Adrenal gland (tissue), 12 donors: ENCODE measurements around the gene PLEKHA7. TPM values are rescaled to one million over a fixed set of nuclear protein-coding genes. Genes with fewer than 3 reads are reported as not detected.
A peak's percentile ranks its signal among the peaks of the same experiment; 100 is the strongest.

Source experiments
- DNase-seq, 7 donors: peaks; one replicate each; pipeline ENCODE4 v3.0.0-alpha.2; 2019 to 2020
- H3K27ac ChIP-seq, 5 donors: fragments of 200-600 bp; sonication (generic) in 4 of 5; 1 replicate in 3 of 5; 2 replicates in 2 of 5; pipeline versions ENCODE4 v1.5.1 to v1.8.0; 2016 to 2020; ENCODE audit warnings: mild to moderate bottlenecking in 1 of 5
- H3K27me3 ChIP-seq: fragments of 200-600 bp; 2 replicates; pipeline ENCODE4 v1.8.0; 2021
- H3K36me3 ChIP-seq, 2 donors: fragments of 200-600 bp; replicated peaks in 1 of 2; 1 replicate in 1 of 2; 2 replicates in 1 of 2; pipeline versions ENCODE4 v1.5.1 to v1.8.0; 2018 to 2022
- H3K4me1 ChIP-seq, 2 donors: fragments of 200-600 bp; replicated peaks in 1 of 2; 1 replicate in 1 of 2; 2 replicates in 1 of 2; pipeline versions ENCODE4 v1.5.1 to v1.8.0; 2018 to 2021
- H3K4me3 ChIP-seq, 4 donors: fragments of 200-600 bp; sonication (generic) in 3 of 4; one replicate each; pipeline ENCODE4 v1.5.1; 2016 to 2018
- H3K9me3 ChIP-seq, 3 donors: fragments of 200-600 bp; sonication (generic) in 1 of 3; replicated peaks in 1 of 3; 1 replicate in 2 of 3; 2 replicates in 1 of 3; pipeline versions ENCODE4 v1.5.1 to v1.8.0; 2016 to 2021
- CTCF ChIP-seq, 6 experiments: fragments of 450-650 bp in 4 of 6; fragments of 200-600 bp in 2 of 6; sonication (generic) in 1 of 6; IDR thresholded peaks; 1 replicate in 5 of 6; 2 replicates in 1 of 6; pipeline versions ENCODE4 v1.5.1 to v1.8.0; 2016 to 2021; ENCODE audit warnings: antibody characterized with exemption in 6 of 6, mild to moderate bottlenecking in 2 of 6, moderate library complexity in 1 of 6
- POLR2A ChIP-seq, 2 donors: fragments of 450-650 bp; IDR thresholded peaks; one replicate each; pipeline ENCODE4 v1.6.1; 2017; ENCODE audit warnings: antibody characterized with exemption in 2 of 2, mild to moderate bottlenecking in 2 of 2, moderate library complexity in 1 of 2
- WGBS, 4 donors: extraction: QIAGEN DNeasy Blood & Tissue Kit in 2 of 4; methylation state at CpG; one replicate each; pipeline versions ENCODE4 v1.1.5 to v1.1.7; 2013 to 2017; 5-methylcytosine and 5-hydroxymethylcytosine counted together
- intact Hi-C, 2 donors: fragments of 100-400 bp; cut with DNase I; formaldehyde crosslinking; loops; one replicate each; pipeline versions ENCODE4 v1.14.1 to v1.15.0; 2022 to 2023
- polyA plus RNA-seq, 3 donors: library from polyadenylated mRNA; stranded (reverse); fragments of 200-250 nt in 2 of 3; fragments of 350-450 nt in 1 of 3; fragmentation: Illumina TruSeq in 1 of 3; extraction: RNeasy Lipid Tissue Mini Kit (QIAGEN cat#74804) in 1 of 3; gene quantifications; one replicate each; pipeline ENCODE4 v1.2.3, GENCODE V29; 2013 to 2014
- total RNA-seq, 9 donors: library from RNA; depleted of rRNA in 4 of 9; stranded (reverse); fragments of >200 nt in 4 of 9; fragments of 120-200 nt in 1 of 9; fragmentation: NEBNext Ultra II Directional in 1 of 9; extraction: Animal tissue kit (Norgen Biotek cat#: 25700) in 1 of 9; gene quantifications; one replicate each; pipeline versions ENCODE4 v1.1.0 to v1.2.4, GENCODE V29; 2013 to 2023
- donor health status: healthy with polysubstance abuse.
- donor health status: Bipolar disorder and iron deficiency.
- donor health status: DM: yes; HTN: yes; CAD: no.
- donor health status: DM: no; HTN: no; CAD: no.
- donor health status: DM: no; HTN: no; CAD: no.
- donor health status: DM: yes; HTN: yes; CAD: no.

Gene PLEKHA7
- total and polyA plus RNA-seq, 12 donors = 0.54 to 23.7 (median 2.7) TPM

DNA sequence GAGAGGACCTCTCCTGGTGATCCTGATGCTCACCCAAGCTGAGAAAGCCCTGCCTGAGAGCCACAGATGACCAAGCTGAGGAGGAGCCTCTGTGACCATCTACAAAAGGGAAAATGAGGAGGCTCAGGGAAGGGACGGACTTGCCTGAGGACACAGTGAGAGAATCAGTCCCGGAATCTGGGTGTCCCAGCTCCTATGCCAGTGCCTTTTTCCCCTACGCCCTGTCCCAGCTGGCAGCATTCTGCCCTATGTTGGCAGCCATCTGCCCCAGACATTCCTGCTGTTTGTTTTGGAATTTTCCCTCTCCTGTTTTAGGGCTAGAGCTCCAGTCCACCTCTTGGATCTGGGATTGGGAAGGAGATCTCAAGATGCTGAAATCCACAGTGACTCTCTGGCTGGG lies 221.2 kb downstream of the PLEKHA7 start:
- H3K27ac ChIP-seq = peak overlapping the region in 1 of 5 donors; percentile 12
- no peak for DNase-seq

GRCh38 chr11:16792426-16792825 lies 221.8 kb downstream of the PLEKHA7 start:
- intact Hi-C loops = no loop called here
- H3K4me1 ChIP-seq = peaks cover 4 to 15% of the 10 kb centered on the region in 2 donors
- no peak for DNase-seq
- peak overlapping the region in 1 of 5 donors; percentile 12 for H3K27ac ChIP-seq
- no peaks in the 10 kb centered on the region for H3K27me3 ChIP-seq
- TF ChIP-seq POLR2A (IDR thresholded peaks at IDR 0.05) = no peak
- TF ChIP-seq CTCF (IDR thresholded peaks at IDR 0.05) = no peak
- H3K36me3 ChIP-seq = no peaks in the 10 kb centered on the region
- no peaks in the 10 kb centered on the region for H3K9me3 ChIP-seq
- no peak overlapping the region for H3K4me3 ChIP-seq

More for the DNA sequence above, 221.2 kb downstream of the PLEKHA7 start:
- 87 to 95% (median 93%) methylated on average over 3 of the region's 3 CpGs for WGBS, 4 donors
- no peak overlapping the region for H3K4me3 ChIP-seq
- H3K9me3 ChIP-seq = no peaks in the 10 kb centered on the region
- H3K4me1 ChIP-seq = peaks cover 4 to 15% of the 10 kb centered on the region in 2 donors
- TF ChIP-seq POLR2A (IDR thresholded peaks at IDR 0.05) = no peak
- TF ChIP-seq CTCF (IDR thresholded peaks at IDR 0.05) = no peak
- intact Hi-C loops = no loop called here
- H3K36me3 ChIP-seq = no peaks in the 10 kb centered on the region
- no peaks in the 10 kb centered on the region for H3K27me3 ChIP-seq

DNA sequence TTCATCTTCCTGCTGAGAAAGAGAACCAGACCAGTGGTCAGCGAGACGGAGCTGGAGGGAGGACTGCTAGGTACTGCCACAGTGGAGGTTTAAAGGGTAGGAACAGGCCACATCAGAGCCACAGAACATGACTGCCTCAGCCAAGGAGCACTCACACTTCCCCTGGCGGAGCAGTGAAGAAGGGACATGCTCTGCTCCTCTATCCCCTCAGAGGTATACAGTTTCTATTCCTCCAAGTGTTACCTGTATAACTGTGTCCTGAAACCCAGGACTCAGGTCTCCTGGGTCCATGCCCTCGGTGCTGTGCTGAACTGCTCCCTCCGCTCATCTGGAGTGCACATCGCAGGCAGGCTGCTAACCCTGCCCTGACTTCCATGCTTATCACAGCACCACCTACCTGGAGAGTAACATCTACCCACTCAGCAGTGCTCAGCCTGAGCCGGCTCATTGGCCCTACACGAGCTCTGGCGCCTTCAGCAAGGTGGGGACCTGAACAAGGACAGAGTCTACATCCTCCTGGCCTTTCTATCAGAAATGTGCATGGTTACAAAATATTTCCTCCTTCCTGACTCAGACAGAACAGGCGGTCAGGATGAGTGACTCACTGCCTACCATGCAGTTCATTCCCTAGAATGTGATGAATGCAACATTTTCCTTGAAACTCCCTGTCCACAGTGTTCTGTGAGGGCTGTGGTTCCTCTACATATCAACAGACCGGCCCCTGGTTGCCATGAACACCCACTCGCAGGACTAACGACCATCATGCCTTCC lies 222.8 kb downstream of the PLEKHA7 start:
- Histone ChIP-seq H3K27me3 (no peaks in the 10 kb centered on the region), H3K36me3 (no peaks in the 10 kb centered on the region), H3K27ac (peak overlapping the region in 3 of 5 donors; percentile 52 to 88 (median 70)), H3K4me3 (no peak overlapping the region), H3K9me3 (no peaks in the 10 kb centered on the region), H3K4me1 (peaks cover 4 to 15% of the 10 kb centered on the region in 2 donors)
- peak; percentile 38 to 76 (median 70) for DNase-seq
- 45 to 50% (median 48%) methylated on average over 13 of the region's 13 CpGs for WGBS, 4 donors
- TF ChIP-seq POLR2A (IDR thresholded peaks at IDR 0.05) (no peak), CTCF (IDR thresholded peaks at IDR 0.05) (no peak)
- intact Hi-C loops = no loop called here

DNA sequence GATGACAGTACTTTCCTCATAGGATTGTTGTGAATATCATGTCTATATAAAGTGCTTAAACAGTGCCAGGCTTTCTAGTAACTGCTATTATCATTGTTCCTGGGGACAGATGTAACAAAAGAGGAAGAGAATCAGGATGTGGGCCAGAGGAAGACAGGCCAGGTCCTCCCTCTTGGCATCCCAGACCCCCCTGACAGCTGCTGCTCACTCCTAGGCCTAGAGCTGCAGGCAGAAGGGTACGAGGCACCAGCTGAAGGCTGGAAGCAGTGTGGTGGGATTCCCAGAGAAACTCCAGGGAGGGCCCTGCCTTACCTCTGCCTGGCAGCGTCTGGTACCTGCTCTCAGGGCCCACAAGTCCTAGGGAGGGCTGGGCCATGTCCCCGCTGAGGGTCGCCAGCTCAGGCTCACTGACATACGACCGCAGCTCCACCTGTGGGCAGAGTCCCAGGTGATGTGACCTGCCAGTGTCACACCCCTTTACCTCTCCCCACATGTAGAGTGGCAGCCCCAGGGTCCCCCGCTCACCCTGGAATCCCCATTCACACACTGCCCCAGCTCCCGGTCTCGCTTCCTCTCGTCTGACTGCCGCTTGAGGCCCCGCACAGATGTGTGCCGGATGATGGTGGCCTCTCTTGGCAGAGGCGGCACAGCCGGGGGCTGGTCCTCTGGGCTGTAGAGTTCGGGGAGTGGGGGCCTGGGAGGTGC lies 223.6 kb downstream of the PLEKHA7 start:
- WGBS, 4 donors = 83 to 90% (median 87%) methylated on average over 11 to 16 of the region's 16 CpGs
- H3K27ac ChIP-seq = peak overlapping the region in 3 of 5 donors; percentile 52 to 88 (median 70)
- peaks cover 4 to 15% of the 10 kb centered on the region in 2 donors for H3K4me1 ChIP-seq
- no peak for DNase-seq
- no peak overlapping the region for H3K4me3 ChIP-seq
- H3K27me3 ChIP-seq = no peaks in the 10 kb centered on the region
- H3K36me3 ChIP-seq = no peaks in the 10 kb centered on the region
- no peak for TF ChIP-seq POLR2A (IDR thresholded peaks at IDR 0.05)
- intact Hi-C loops = no loop called here
- no peaks in the 10 kb centered on the region for H3K9me3 ChIP-seq
